Measurements from ENCODE around the gene POLD3. TPM values are rescaled to one million over a fixed set of nuclear protein-coding genes. Genes with fewer than 3 reads are reported as not detected.

The POLD3 gene
- total RNA-seq, 5 donors from 2014 or later (not counting 1 experiment from before 2014, with no cell fraction given): 10.8 to 16.2 (median 14.3) TPM

- H3K9me3 Mint-ChIP-seq: no peaks in the 10 kb centered on the region
- H3K4me1 Mint-ChIP-seq: no peaks in the 10 kb centered on the region
- Histone ChIP-seq H3K4me1 (ENCODE audit: control insufficient read depth in 1 of 2, extremely low read depth in 1 of 2, insufficient read depth in 2 of 2, low read length in 2 of 2) (no peaks in the 10 kb centered on the region), H3K27ac (ENCODE audit: low read length) (no peak overlapping the region), H3K4me3 (ENCODE audit: control insufficient read depth in 1 of 2, extremely low read depth in 1 of 2, low read length in 1 of 2) (no peak overlapping the region), H3K9me3 (no peaks in the 10 kb centered on the region), H3K36me3 (ENCODE audit: control insufficient read depth in 2 of 2, extremely low read depth in 1 of 2, insufficient read depth in 1 of 2, low read length in 1 of 2) (no peaks in the 10 kb centered on the region), H3K27me3 (replicated peaks in 1 of 2; ENCODE audit: control insufficient read depth in 2 of 2, extremely low read depth in 1 of 2, insufficient read depth in 2 of 2, low read length in 1 of 2) (no peaks in the 10 kb centered on the region)
- CTCF ChIA-PET: no interaction called here
- H3K27me3 Mint-ChIP-seq: no peaks in the 10 kb centered on the region
- 94% methylated on average over 3 of the region's 7 CpGs for WGBS (ENCODE audit: insufficient coverage)
- ATAC-seq (replicated peaks in 1 of 4) (no peak), DNase-seq (peak in 1 of 35 experiments; percentile 5)
- no peak overlapping the region for H3K27ac Mint-ChIP-seq
- no peak overlapping the region for H3K4me3 Mint-ChIP-seq
- POLR2A ChIA-PET: no interaction called here
- H3K36me3 Mint-ChIP-seq: peaks cover 3% of the 10 kb centered on the region
Measured at GRCh38 chr11:74673693-74674360, 81.4 kb downstream of the POLD3 start.

- no peak overlapping the region for H3K27ac ChIP-seq (ENCODE audit: low read length)
- no peaks in the 10 kb centered on the region for H3K9me3 Mint-ChIP-seq
- peaks cover 3% of the 10 kb centered on the region for H3K36me3 Mint-ChIP-seq
- H3K27ac Mint-ChIP-seq: no peak overlapping the region
- no peak overlapping the region for H3K4me3 Mint-ChIP-seq
- 88% methylated on average over 1 of the region's 3 CpGs for WGBS (ENCODE audit: insufficient coverage)
- CTCF ChIA-PET: no interaction called here
- peaks cover 5 to 9% of the 10 kb centered on the region in 2 donors for H3K27me3 Mint-ChIP-seq
- no peaks in the 10 kb centered on the region for H3K4me1 Mint-ChIP-seq
- POLR2A ChIA-PET: interaction anchor here in 1 of 2 donors (0.6 kb wide), 1 partner anchor 39 kb away, joined by 5 read pairs; no protein-coding TSS in a partner anchor
- no peaks in the 10 kb centered on the region for H3K9me3 ChIP-seq
- H3K36me3 ChIP-seq (ENCODE audit: control insufficient read depth in 2 of 2, extremely low read depth in 1 of 2, insufficient read depth in 1 of 2, low read length in 1 of 2): no peaks in the 10 kb centered on the region
- H3K27me3 ChIP-seq (replicated peaks in 1 of 2; ENCODE audit: control insufficient read depth in 2 of 2, extremely low read depth in 1 of 2, insufficient read depth in 2 of 2, low read length in 1 of 2): peaks cover 0 to 2% of the 10 kb centered on the region in 2 experiments
- H3K4me3 ChIP-seq (ENCODE audit: control insufficient read depth in 1 of 2, extremely low read depth in 1 of 2, low read length in 1 of 2): no peak overlapping the region
- ATAC-seq (replicated peaks in 1 of 4) (no peak), DNase-seq (no peak)
- H3K4me1 ChIP-seq (ENCODE audit: control insufficient read depth in 1 of 2, extremely low read depth in 1 of 2, insufficient read depth in 2 of 2, low read length in 2 of 2): no peaks in the 10 kb centered on the region
Measured at GRCh38 chr11:74675761-74676160, 83.4 kb downstream of the POLD3 start.

DNA sequence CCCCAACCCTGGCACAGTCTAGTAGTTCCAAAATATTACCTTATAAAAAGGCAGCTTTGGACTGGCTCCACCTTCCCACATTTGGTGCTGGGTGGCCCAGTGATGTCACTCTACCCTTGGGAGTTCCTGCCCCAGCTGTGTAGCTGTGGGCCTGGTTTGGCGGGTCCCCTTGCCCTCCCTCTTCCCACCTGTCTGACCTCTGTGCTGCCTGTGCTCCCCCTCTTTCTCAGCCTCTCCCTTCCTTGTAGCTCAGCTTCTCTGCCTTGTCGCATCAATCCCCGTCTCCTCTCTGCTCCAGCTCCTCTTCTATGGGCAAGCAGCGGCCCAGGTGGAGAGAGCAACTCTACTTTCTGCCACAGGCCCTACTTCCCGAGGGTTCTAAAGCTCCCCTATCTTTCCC lies 84.2 kb downstream of the POLD3 start:
- Histone ChIP-seq H3K4me1 (ENCODE audit: control insufficient read depth in 1 of 2, extremely low read depth in 1 of 2, insufficient read depth in 2 of 2, low read length in 2 of 2) (no peaks in the 10 kb centered on the region), H3K27ac (ENCODE audit: low read length) (no peak overlapping the region), H3K4me3 (ENCODE audit: control insufficient read depth in 1 of 2, extremely low read depth in 1 of 2, low read length in 1 of 2) (no peak overlapping the region), H3K27me3 (replicated peaks in 1 of 2; ENCODE audit: control insufficient read depth in 2 of 2, extremely low read depth in 1 of 2, insufficient read depth in 2 of 2, low read length in 1 of 2) (peaks cover 0 to 10% of the 10 kb centered on the region in 2 experiments), H3K9me3 (no peaks in the 10 kb centered on the region), H3K36me3 (ENCODE audit: control insufficient read depth in 2 of 2, extremely low read depth in 1 of 2, insufficient read depth in 1 of 2, low read length in 1 of 2) (no peaks in the 10 kb centered on the region)
- CTCF ChIA-PET: no interaction called here
- no peaks in the 10 kb centered on the region for H3K9me3 Mint-ChIP-seq
- 73% methylated on average over 5 of the region's 5 CpGs for WGBS (ENCODE audit: insufficient coverage)
- no peak overlapping the region for H3K27ac Mint-ChIP-seq
- POLR2A ChIA-PET: no interaction called here
- ATAC-seq (replicated peaks in 1 of 4) (no peak), DNase-seq (no peak)
- no peaks in the 10 kb centered on the region for H3K4me1 Mint-ChIP-seq
- H3K36me3 Mint-ChIP-seq: no peaks in the 10 kb centered on the region
- no peak overlapping the region for H3K4me3 Mint-ChIP-seq
- peaks cover 10 to 11% of the 10 kb centered on the region in 2 donors for H3K27me3 Mint-ChIP-seq

DNA sequence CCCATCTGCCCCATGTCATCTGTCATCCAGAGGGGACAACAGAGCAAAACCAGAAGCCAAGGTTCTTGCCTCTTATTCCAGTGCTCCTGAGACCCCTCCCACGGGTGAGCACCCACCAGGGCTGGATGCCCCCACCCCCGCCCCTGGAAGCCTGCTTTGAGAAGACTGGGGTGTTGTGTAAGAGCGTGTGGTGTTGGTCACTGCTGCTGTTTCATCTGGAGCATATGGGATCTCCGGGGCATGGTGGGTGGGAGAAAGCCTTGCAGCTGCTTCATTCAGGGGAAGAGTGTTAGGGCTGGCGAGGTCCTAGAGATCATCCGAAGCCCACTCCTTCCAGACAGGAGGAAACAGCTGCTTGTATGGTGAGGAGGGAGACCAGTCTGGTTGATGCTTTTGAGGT lies 84.7 kb downstream of the POLD3 start:
- Mint-ChIP-seq H3K4me3 (no peak overlapping the region), H3K9me3 (no peaks in the 10 kb centered on the region), H3K27me3 (peaks cover 14% of the 10 kb centered on the region in 2 donors), H3K4me1 (no peaks in the 10 kb centered on the region), H3K27ac (no peak overlapping the region), H3K36me3 (no peaks in the 10 kb centered on the region)
- no peaks in the 10 kb centered on the region for H3K36me3 ChIP-seq (ENCODE audit: control insufficient read depth in 2 of 2, extremely low read depth in 1 of 2, insufficient read depth in 1 of 2, low read length in 1 of 2)
- ATAC-seq (replicated peaks in 1 of 4): no peak
- POLR2A ChIA-PET: no interaction called here
- H3K4me3 ChIP-seq (ENCODE audit: control insufficient read depth in 1 of 2, extremely low read depth in 1 of 2, low read length in 1 of 2): no peak overlapping the region
- DNase-seq: no peak
- H3K27me3 ChIP-seq (replicated peaks in 1 of 2; ENCODE audit: control insufficient read depth in 2 of 2, extremely low read depth in 1 of 2, insufficient read depth in 2 of 2, low read length in 1 of 2): peaks cover 0 to 16% of the 10 kb centered on the region in 2 experiments
- CTCF ChIA-PET: no interaction called here
- no peaks in the 10 kb centered on the region for H3K4me1 ChIP-seq (ENCODE audit: control insufficient read depth in 1 of 2, extremely low read depth in 1 of 2, insufficient read depth in 2 of 2, low read length in 2 of 2)
- WGBS (ENCODE audit: insufficient coverage): 65% methylated on average over 5 of the region's 6 CpGs
- H3K9me3 ChIP-seq: no peaks in the 10 kb centered on the region
- no peak overlapping the region for H3K27ac ChIP-seq (ENCODE audit: low read length)

DNA sequence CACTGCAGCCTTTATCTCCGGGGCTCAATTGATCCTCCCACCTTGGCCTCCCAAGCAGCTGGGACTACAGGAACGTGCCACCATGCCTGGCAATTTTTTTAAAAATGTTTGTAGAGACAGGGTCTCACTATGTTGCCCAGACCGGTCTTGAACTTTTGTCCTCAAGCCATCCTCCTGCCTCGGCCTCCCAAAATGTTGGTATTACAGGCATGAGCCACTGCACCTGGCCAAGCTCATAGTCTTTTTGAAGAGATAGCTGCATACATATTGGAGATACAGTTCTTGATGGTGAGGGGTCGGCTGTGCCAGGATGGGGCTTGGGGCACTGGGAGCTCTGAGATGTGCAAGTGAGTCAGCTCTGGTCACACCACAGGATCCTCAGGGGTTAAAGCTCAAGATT lies 85.7 kb downstream of the POLD3 start:
- Histone ChIP-seq H3K36me3 (ENCODE audit: control insufficient read depth in 2 of 2, extremely low read depth in 1 of 2, insufficient read depth in 1 of 2, low read length in 1 of 2) (no peaks in the 10 kb centered on the region), H3K4me1 (ENCODE audit: control insufficient read depth in 1 of 2, extremely low read depth in 1 of 2, insufficient read depth in 2 of 2, low read length in 2 of 2) (no peaks in the 10 kb centered on the region), H3K9me3 (no peaks in the 10 kb centered on the region), H3K4me3 (ENCODE audit: control insufficient read depth in 1 of 2, extremely low read depth in 1 of 2, low read length in 1 of 2) (no peak overlapping the region), H3K27me3 (replicated peaks in 1 of 2; ENCODE audit: control insufficient read depth in 2 of 2, extremely low read depth in 1 of 2, insufficient read depth in 2 of 2, low read length in 1 of 2) (peaks cover 0 to 24% of the 10 kb centered on the region in 2 experiments), H3K27ac (ENCODE audit: low read length) (no peak overlapping the region)
- ChIA-PET CTCF (interaction anchor here in 1 of 2 donors (0.5 kb wide), 1 partner anchor 1326 kb away, joined by 3 read pairs; no protein-coding TSS in a partner anchor), POLR2A (no interaction called here)
- ATAC-seq (replicated peaks in 1 of 4) (no peak), DNase-seq (no peak)
- Mint-ChIP-seq H3K27ac (no peak overlapping the region), H3K27me3 (peaks cover 17 to 23% of the 10 kb centered on the region in 2 donors), H3K4me1 (no peaks in the 10 kb centered on the region), H3K4me3 (no peak overlapping the region), H3K9me3 (no peaks in the 10 kb centered on the region), H3K36me3 (peaks cover 3% of the 10 kb centered on the region)
- WGBS (ENCODE audit: insufficient coverage): 76% methylated on average over 4 of the region's 5 CpGs

DNA sequence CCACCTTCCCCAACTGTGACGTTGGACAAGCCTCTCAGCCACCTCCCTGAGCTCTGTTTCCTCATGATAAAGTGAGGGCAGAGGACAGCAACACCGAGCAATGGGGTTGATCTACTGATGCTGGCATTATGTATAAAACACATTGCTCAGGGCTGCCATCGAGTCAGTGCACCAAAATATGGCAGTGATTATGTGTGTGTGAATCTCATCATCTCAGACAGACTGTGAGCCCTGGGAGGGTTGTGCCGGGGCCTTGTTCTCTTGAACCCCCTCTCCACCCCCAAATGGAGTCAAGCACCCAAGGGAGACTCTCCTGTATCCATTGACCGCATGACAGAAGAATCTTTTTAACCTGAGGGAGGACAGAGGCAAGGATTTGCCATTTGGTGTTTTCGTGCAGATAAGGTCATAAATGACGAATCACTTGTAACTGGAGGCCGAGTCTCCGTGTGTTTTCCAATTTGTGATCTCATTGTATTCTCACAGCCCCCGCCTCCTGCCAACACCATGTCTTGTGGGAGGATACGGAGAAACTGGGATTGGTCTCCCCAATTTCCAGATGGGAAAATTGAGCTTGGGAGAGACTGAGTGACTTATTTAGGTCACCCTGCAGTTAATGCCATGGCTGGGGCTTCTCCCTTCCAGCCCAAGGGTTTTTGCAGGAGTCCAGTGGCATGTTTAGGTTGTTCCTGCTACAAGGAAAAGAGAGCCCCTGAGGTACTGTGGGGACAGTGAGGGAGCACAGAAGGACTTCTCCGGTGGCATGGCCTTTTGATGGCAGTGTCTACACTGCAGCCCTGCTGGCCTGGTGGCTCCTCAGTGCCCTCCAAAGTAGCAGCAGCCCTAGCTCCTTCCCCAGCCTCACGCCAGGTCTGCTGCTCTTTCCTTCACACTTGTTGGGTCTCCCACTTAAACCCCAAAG lies 86.5 kb downstream of the POLD3 start:
- H3K27ac ChIP-seq (ENCODE audit: low read length): no peak overlapping the region
- Mint-ChIP-seq H3K9me3 (no peaks in the 10 kb centered on the region), H3K4me3 (no peak overlapping the region), H3K36me3 (peaks cover 3% of the 10 kb centered on the region), H3K27ac (no peak overlapping the region), H3K4me1 (no peaks in the 10 kb centered on the region), H3K27me3 (peaks cover 20 to 27% of the 10 kb centered on the region in 2 donors)
- no peaks in the 10 kb centered on the region for H3K36me3 ChIP-seq (ENCODE audit: control insufficient read depth in 2 of 2, extremely low read depth in 1 of 2, insufficient read depth in 1 of 2, low read length in 1 of 2)
- POLR2A ChIA-PET: no interaction called here
- DNase-seq (no peak), ATAC-seq (replicated peaks in 1 of 4) (no peak)
- no peaks in the 10 kb centered on the region for H3K9me3 ChIP-seq
- no peaks in the 10 kb centered on the region for H3K4me1 ChIP-seq (ENCODE audit: control insufficient read depth in 1 of 2, extremely low read depth in 1 of 2, insufficient read depth in 2 of 2, low read length in 2 of 2)
- CTCF ChIA-PET: no interaction called here
- 81% methylated on average over 5 of the region's 13 CpGs for WGBS (ENCODE audit: insufficient coverage)
- H3K27me3 ChIP-seq (replicated peaks in 1 of 2; ENCODE audit: control insufficient read depth in 2 of 2, extremely low read depth in 1 of 2, insufficient read depth in 2 of 2, low read length in 1 of 2): peaks cover 0 to 29% of the 10 kb centered on the region in 2 experiments
- H3K4me3 ChIP-seq (ENCODE audit: control insufficient read depth in 1 of 2, extremely low read depth in 1 of 2, low read length in 1 of 2): no peak overlapping the region

Measured in T-cell (primary cell).